ENCODE data around the gene ZNF837. TPM values are rescaled to one million over a fixed set of nuclear protein-coding genes. Genes with fewer than 3 reads are reported as not detected.
"Not testable (repeated sequence)": the region's sequence is repeated elsewhere in the genome, so short reads cannot be mapped to it uniquely, and the experiment has no call there.

ZNF837 gene
- total RNA-seq, 2 experiments from 2014 or later, result 1.7 to 1.9 TPM

GRCh38 chr19:58379246-58379645 lies 1.6 kb downstream of the ZNF837 start:
- Mint-ChIP-seq H3K4me1 (ENCODE audit: low read depth) (peaks cover 15% of the 10 kb centered on the region), H3K27ac (peak overlapping the region; percentile 90), H3K27me3 (ENCODE audit: low read depth) (no peaks in the 10 kb centered on the region), H3K4me3 (peak overlapping the region; percentile 86), H3K9me3 (no peaks in the 10 kb centered on the region), H3K36me3 (ENCODE audit: low read depth) (no peaks in the 10 kb centered on the region)
- CTCF ChIA-PET, result no interaction called here
- no peak for DNase-seq
- intact Hi-C loops (cut with micrococcal nuclease), result no loop called here

GRCh38 chr19:58376724-58377123 lies 4.1 kb downstream of the ZNF837 start:
- H3K36me3 Mint-ChIP-seq (ENCODE audit: low read depth); CTCF ChIA-PET; H3K4me3 Mint-ChIP-seq; H3K9me3 Mint-ChIP-seq; DNase-seq; H3K27me3 Mint-ChIP-seq (ENCODE audit: low read depth); intact Hi-C loops (cut with micrococcal nuclease); H3K27ac Mint-ChIP-seq: not testable (repeated sequence)
- H3K4me1 Mint-ChIP-seq (ENCODE audit: low read depth), result peaks cover 12% of the 10 kb centered on the region

GRCh38 chr19:58374200-58374599 lies 6.6 kb downstream of the ZNF837 start:
- Mint-ChIP-seq H3K4me3 (no peak overlapping the region), H3K27me3 (ENCODE audit: low read depth) (no peaks in the 10 kb centered on the region), H3K27ac (no peak overlapping the region), H3K36me3 (ENCODE audit: low read depth) (no peaks in the 10 kb centered on the region), H3K9me3 (no peaks in the 10 kb centered on the region), H3K4me1 (ENCODE audit: low read depth) (peaks cover 2% of the 10 kb centered on the region)
- intact Hi-C loops (cut with micrococcal nuclease), result no loop called here
- CTCF ChIA-PET, result no interaction called here
- DNase-seq, result no peak

- no peak for DNase-seq
- intact Hi-C loops (cut with micrococcal nuclease), result no loop called here
- Mint-ChIP-seq H3K27ac (no peak overlapping the region), H3K4me1 (ENCODE audit: low read depth) (peaks cover 2% of the 10 kb centered on the region), H3K27me3 (ENCODE audit: low read depth) (no peaks in the 10 kb centered on the region), H3K4me3 (no peak overlapping the region), H3K36me3 (ENCODE audit: low read depth) (no peaks in the 10 kb centered on the region), H3K9me3 (no peaks in the 10 kb centered on the region)
- CTCF ChIA-PET, result no interaction called here
These were observed 8.3 kb downstream of the ZNF837 start for GRCh38 chr19:58372311-58373133.

GRCh38 chr19:58368561-58369360 lies 12.1 kb downstream of the ZNF837 start:
- no peaks in the 10 kb centered on the region for H3K36me3 Mint-ChIP-seq (ENCODE audit: low read depth)
- no peak for DNase-seq
- H3K4me1 Mint-ChIP-seq (ENCODE audit: low read depth), result no peaks in the 10 kb centered on the region
- CTCF ChIA-PET, result no interaction called here
- H3K4me3 Mint-ChIP-seq, result no peak overlapping the region
- H3K27ac Mint-ChIP-seq, result no peak overlapping the region
- no peaks in the 10 kb centered on the region for H3K27me3 Mint-ChIP-seq (ENCODE audit: low read depth)
- no peaks in the 10 kb centered on the region for H3K9me3 Mint-ChIP-seq
- intact Hi-C loops (cut with micrococcal nuclease), result no loop called here

GRCh38 chr19:58367698-58368454 lies 13.0 kb downstream of the ZNF837 start:
- Mint-ChIP-seq H3K27ac (no peak overlapping the region), H3K4me3 (no peak overlapping the region), H3K4me1 (ENCODE audit: low read depth) (peaks cover 1% of the 10 kb centered on the region), H3K27me3 (ENCODE audit: low read depth) (no peaks in the 10 kb centered on the region), H3K36me3 (ENCODE audit: low read depth) (no peaks in the 10 kb centered on the region), H3K9me3 (no peaks in the 10 kb centered on the region)
- no peak for DNase-seq
- CTCF ChIA-PET, result interaction anchor here (0.6 kb wide), 1 partner anchor 76 kb away, joined by 3 read pairs; no protein-coding TSS in a partner anchor
- intact Hi-C loops (cut with micrococcal nuclease), result no loop called here

GRCh38 chr19:58366585-58367430 lies 14.0 kb downstream of the ZNF837 start:
- intact Hi-C loops (cut with micrococcal nuclease), result no loop called here
- H3K4me1 Mint-ChIP-seq (ENCODE audit: low read depth), result peaks cover 6% of the 10 kb centered on the region
- DNase-seq, result no peak
- no peak overlapping the region for H3K4me3 Mint-ChIP-seq
- H3K9me3 Mint-ChIP-seq, result no peaks in the 10 kb centered on the region
- no peak overlapping the region for H3K27ac Mint-ChIP-seq
- H3K36me3 Mint-ChIP-seq (ENCODE audit: low read depth), result no peaks in the 10 kb centered on the region
- H3K27me3 Mint-ChIP-seq (ENCODE audit: low read depth), result no peaks in the 10 kb centered on the region
- CTCF ChIA-PET, result no interaction called here

GRCh38 chr19:58364146-58364545 lies 16.7 kb downstream of the ZNF837 start:
- H3K4me3 Mint-ChIP-seq, result no peak overlapping the region
- intact Hi-C loops (cut with micrococcal nuclease), result loop anchor here (5.0 kb wide), 1 partner anchor 78 kb away; the partner anchor contains the start of gene ZNF132
- CTCF ChIA-PET, result no interaction called here

GRCh38 chr19:58362272-58362994 lies 18.4 kb downstream of the ZNF837 start, which contains the start of gene ZNF497:
ZNF497 (minus strand) TSS chr19:58362751; CDS start chr19:58357635, 5,116 bp downstream.
- intact Hi-C loops (cut with micrococcal nuclease), result loop anchor here (1.0 to 5.0 kb wide), 8 partner anchors 15 to 179 kb away; partner anchors contain the start of genes ZNF132, ZNF274, ZNF584 and ZNF8
- H3K36me3 Mint-ChIP-seq (ENCODE audit: low read depth), result no peaks in the 10 kb centered on the region
- no peaks in the 10 kb centered on the region for H3K9me3 Mint-ChIP-seq
- peaks cover 8% of the 10 kb centered on the region for H3K4me1 Mint-ChIP-seq (ENCODE audit: low read depth)
- peak; percentile 97 for DNase-seq
- peak within 1 kb of the TSS; percentile 93 for H3K4me3 Mint-ChIP-seq
- CTCF ChIA-PET, result interaction anchor here (0.7 kb wide), 2 partner anchors 11 to 180 kb away, joined by 3 to 6 read pairs; no protein-coding TSS in a partner anchor
- no peaks in the 10 kb centered on the region for H3K27me3 Mint-ChIP-seq (ENCODE audit: low read depth)
- H3K27ac Mint-ChIP-seq, result peak within 1 kb of the TSS; percentile 87

More at GRCh38 chr19:58364146-58364545, 16.7 kb downstream of the ZNF837 start:
- H3K27ac Mint-ChIP-seq, result no peak overlapping the region
- DNase-seq, result no peak
- H3K9me3 Mint-ChIP-seq, result no peaks in the 10 kb centered on the region
- H3K27me3 Mint-ChIP-seq (ENCODE audit: low read depth), result no peaks in the 10 kb centered on the region
- no peaks in the 10 kb centered on the region for H3K36me3 Mint-ChIP-seq (ENCODE audit: low read depth)
- peaks cover 6% of the 10 kb centered on the region for H3K4me1 Mint-ChIP-seq (ENCODE audit: low read depth)

GRCh38 chr19:58361900-58362271 lies 18.9 kb downstream of the ZNF837 start:
- H3K27ac Mint-ChIP-seq, result peak overlapping the region; percentile 87
- DNase-seq, result peak; percentile 42
- CTCF ChIA-PET, result no interaction called here
- intact Hi-C loops (cut with micrococcal nuclease), result loop anchor here (1.0 to 5.0 kb wide), 8 partner anchors 15 to 179 kb away; partner anchors contain the start of genes ZNF132, ZNF274, ZNF584 and ZNF8
- no peaks in the 10 kb centered on the region for H3K27me3 Mint-ChIP-seq (ENCODE audit: low read depth)
- peaks cover 11% of the 10 kb centered on the region for H3K4me1 Mint-ChIP-seq (ENCODE audit: low read depth)
- H3K9me3 Mint-ChIP-seq, result no peaks in the 10 kb centered on the region
- peak overlapping the region; percentile 93 for H3K4me3 Mint-ChIP-seq
- no peaks in the 10 kb centered on the region for H3K36me3 Mint-ChIP-seq (ENCODE audit: low read depth)

All from activated naive CD4-positive, alpha-beta T cell treated with anti-CD3 and anti-CD28 coated beads for 36 hours (primary cell).